ENCODE results near the gene DEK. TPM values are rescaled to one million over a fixed set of nuclear protein-coding genes. Genes with fewer than 3 reads are reported as not detected.

DEK gene
- polyA plus RNA-seq, 1 donor (not counting 4 experiments of a cell fraction or from before 2014, with no cell fraction given) = 45.0 TPM

GRCh38 chr6:18270216-18270615 lies 5.9 kb upstream of the DEK start:
- Histone ChIP-seq H2AFZ (ENCODE audit: control insufficient read depth, low read length) (no peak overlapping the region), H3K9me3 (ENCODE audit: control insufficient read depth, low read depth, low read length) (peaks cover 2% of the 10 kb centered on the region), H3K27ac (ENCODE audit: control insufficient read depth, insufficient read depth, low read length) (no peak overlapping the region), H3K27me3 (ENCODE audit: control insufficient read depth, extremely low read depth, insufficient read depth, low read length) (no peaks in the 10 kb centered on the region), H3K36me3 (ENCODE audit: control insufficient read depth in 2 of 2, extremely low read depth in 1 of 2, insufficient read depth in 2 of 2, low read length in 2 of 2) (no peaks in the 10 kb centered on the region), H3K79me2 (ENCODE audit: control insufficient read depth, insufficient read depth, low read length) (no peaks in the 10 kb centered on the region), H3K4me2 (ENCODE audit: control insufficient read depth, extremely low read depth, insufficient read depth, low read depth, low read length) (no peak overlapping the region), H3K9ac (ENCODE audit: control insufficient read depth, extremely low read depth, insufficient read depth, low read length) (no peak overlapping the region), H3K4me3 (ENCODE audit: control insufficient read depth in 2 of 3, extremely low read depth in 1 of 3, insufficient read depth in 2 of 3, low read depth in 1 of 3, low read length in 3 of 3) (no peak overlapping the region), H3K9me1 (ENCODE audit: control insufficient read depth, extremely low read depth, insufficient read depth, low read length) (no peaks in the 10 kb centered on the region), H4K20me1 (ENCODE audit: control insufficient read depth, extremely low read depth, insufficient read depth, low read length) (no peaks in the 10 kb centered on the region), H3K4me1 (ENCODE audit: control insufficient read depth, extremely low read depth, insufficient read depth, low read length) (peaks cover 9% of the 10 kb centered on the region)
- dilution Hi-C loops (cut with MboI; ENCODE audit: extremely low pct_ligation_motif_present, low sequenced_read_pairs) = no loop called here
- DNase-seq (ENCODE audit: low read depth, low spot score) (no peak), FAIRE-seq (no peak)
- TF ChIP-seq CTCF (optimal IDR thresholded peaks at IDR 0.05 in 1 of 3, IDR thresholded peaks at IDR 0.05 in 1 of 3, conservative IDR thresholded peaks at IDR 0.05 in 1 of 3; ENCODE audit: extremely low read depth in 1 of 3, insufficient read depth in 2 of 3, low read length in 3 of 3) (no peak), EZH2 (IDR thresholded peaks at IDR 0.05; ENCODE audit: low read length) (no peak)

- Histone ChIP-seq H3K9me3 (ENCODE audit: control insufficient read depth, low read depth, low read length) (peaks cover 2% of the 10 kb centered on the region), H3K27ac (ENCODE audit: control insufficient read depth, insufficient read depth, low read length) (no peak overlapping the region), H3K4me1 (ENCODE audit: control insufficient read depth, extremely low read depth, insufficient read depth, low read length) (peaks cover 12% of the 10 kb centered on the region), H3K36me3 (ENCODE audit: control insufficient read depth in 2 of 2, extremely low read depth in 1 of 2, insufficient read depth in 2 of 2, low read length in 2 of 2) (no peaks in the 10 kb centered on the region), H3K4me2 (ENCODE audit: control insufficient read depth, extremely low read depth, insufficient read depth, low read depth, low read length) (peak overlapping the region; percentile 33), H3K9me1 (ENCODE audit: control insufficient read depth, extremely low read depth, insufficient read depth, low read length) (no peaks in the 10 kb centered on the region), H3K9ac (ENCODE audit: control insufficient read depth, extremely low read depth, insufficient read depth, low read length) (no peak overlapping the region), H3K27me3 (ENCODE audit: control insufficient read depth, extremely low read depth, insufficient read depth, low read length) (no peaks in the 10 kb centered on the region), H4K20me1 (ENCODE audit: control insufficient read depth, extremely low read depth, insufficient read depth, low read length) (no peaks in the 10 kb centered on the region), H3K79me2 (ENCODE audit: control insufficient read depth, insufficient read depth, low read length) (no peaks in the 10 kb centered on the region), H2AFZ (ENCODE audit: control insufficient read depth, low read length) (no peak overlapping the region), H3K4me3 (ENCODE audit: control insufficient read depth in 2 of 3, extremely low read depth in 1 of 3, insufficient read depth in 2 of 3, low read depth in 1 of 3, low read length in 3 of 3) (no peak overlapping the region)
- dilution Hi-C loops (cut with MboI; ENCODE audit: extremely low pct_ligation_motif_present, low sequenced_read_pairs) = no loop called here
- DNase-seq (ENCODE audit: low read depth, low spot score) (no peak), FAIRE-seq (no peak)
- no peak for TF ChIP-seq EZH2 (IDR thresholded peaks at IDR 0.05; ENCODE audit: low read length)
- TF ChIP-seq CTCF (optimal IDR thresholded peaks at IDR 0.05 in 1 of 3, IDR thresholded peaks at IDR 0.05 in 1 of 3, conservative IDR thresholded peaks at IDR 0.05 in 1 of 3; ENCODE audit: extremely low read depth in 1 of 3, insufficient read depth in 2 of 3, low read length in 3 of 3) = no peak
These were observed 5.4 kb upstream of the DEK start for GRCh38 chr6:18269717-18270116.

Data from keratinocyte (primary cell).